K562 (cell line): ENCODE measurements around the gene PPP1R37. TPM values are rescaled to one million over a fixed set of nuclear protein-coding genes. Genes with fewer than 3 reads are reported as not detected.

Source experiments
- BRD9 ChIP-seq: fragments of 450-650 bp; IDR thresholded peaks from 2 replicates; pipeline ENCODE4 v1.6.1; 2018; ENCODE audit warnings: low read depth; ENCODE audit not compliant: partially characterized antibody
- CBFB ChIP-seq: sonication (generic); formaldehyde crosslinking; IDR thresholded peaks from 2 replicates; pipeline ENCODE4 v1.4.0; 2020; ENCODE audit warnings: mild to moderate bottlenecking, missing genetic modification reagents
- CBX3 ChIP-seq, 2 experiments: IDR thresholded peaks; 1 replicate in 1 of 2; 2 replicates in 1 of 2; pipeline ENCODE4 v1.6.1; 2012; ENCODE audit warnings: inconsistent platforms in 2 of 2, low read length in 2 of 2, borderline replicate concordance in 1 of 2, control low read depth in 1 of 2
- ELF2 ChIP-seq: fragments of 250-450 bp; sonication (Bioruptor Pico); IDR thresholded peaks from 2 replicates; pipeline ENCODE4 v1.5.0; 2021; ENCODE audit warnings: mild to moderate bottlenecking
- FOSL1 ChIP-seq: fragments of 200-800 bp; sonication (Bioruptor generic); conservative IDR thresholded peaks from 2 replicates; pipeline ENCODE4 v1.6.1; 2016; ENCODE audit warnings: missing genetic modification characterization, missing compliant biosample characterization
- FOXJ2 ChIP-seq: fragments of 200-800 bp; sonication (Bioruptor generic); IDR thresholded peaks from 2 replicates; pipeline ENCODE4 v1.6.1; 2016; ENCODE audit warnings: missing genetic modification characterization, missing compliant biosample characterization
- HDAC3 ChIP-seq: fragments of 450-650 bp; IDR thresholded peaks from 2 replicates; pipeline ENCODE4 v1.6.1; 2018; ENCODE audit warnings: borderline replicate concordance, mild to moderate bottlenecking, moderate library complexity; ENCODE audit not compliant: partially characterized antibody
- HNRNPH1 ChIP-seq: fragments of 200-400 bp; formaldehyde crosslinking; optimal IDR thresholded peaks from 2 replicates; pipeline ENCODE3; 2017; ENCODE audit warnings: low read depth, mild to moderate bottlenecking, low read length, moderate library complexity
- HOMEZ ChIP-seq: fragments of 250-450 bp; sonication (Bioruptor Pico); IDR thresholded peaks from 2 replicates; pipeline ENCODE4 v1.4.0; 2020; ENCODE audit warnings: mild to moderate bottlenecking, moderate library complexity
- NR0B1 ChIP-seq: fragments of 450-650 bp; IDR thresholded peaks from one replicate; pipeline ENCODE4 v1.6.1; 2018; ENCODE audit warnings: mild to moderate bottlenecking, moderate library complexity; ENCODE audit not compliant: partially characterized antibody
- POLR2G ChIP-seq: fragments of 200-400 bp; formaldehyde crosslinking; IDR thresholded peaks from 2 replicates; pipeline ENCODE4 v1.6.1; 2017; ENCODE audit warnings: low read depth, mild to moderate bottlenecking, antibody characterized with exemption, low read length, moderate library complexity
- RNF2 ChIP-seq: sonication (generic); IDR thresholded peaks from 2 replicates; pipeline ENCODE4 v1.6.1; 2016
- STAT6 ChIP-seq: sonication (generic); formaldehyde crosslinking; IDR thresholded peaks from 2 replicates; pipeline ENCODE4 v1.8.1; 2023; ENCODE audit warnings: mild to moderate bottlenecking, missing genetic modification reagents
- TARDBP ChIP-seq: fragments of 450-650 bp; IDR thresholded peaks from 2 replicates; pipeline ENCODE4 v1.6.1; 2016
- VEZF1 ChIP-seq: fragments of 200-800 bp; sonication (Bioruptor generic); IDR thresholded peaks from 2 replicates; pipeline ENCODE4 v1.6.1; 2017; ENCODE audit warnings: missing genetic modification characterization, missing compliant biosample characterization
- ZBTB17 ChIP-seq: fragments of 450-650 bp; formaldehyde crosslinking; IDR thresholded peaks from 2 replicates; pipeline ENCODE4 v1.4.0; 2020; ENCODE audit warnings: mild to moderate bottlenecking
- ZBTB49 ChIP-seq: sonication (generic); formaldehyde crosslinking; IDR thresholded peaks from 2 replicates; pipeline ENCODE4 v1.8.0; 2022; ENCODE audit warnings: missing genetic modification reagents, mild to moderate bottlenecking, borderline replicate concordance
- ZNF41 ChIP-seq: fragments of 250-450 bp; sonication (Bioruptor Pico); conservative IDR thresholded peaks from 2 replicates; pipeline ENCODE4 v1.4.0; 2020; ENCODE audit warnings: mild to moderate bottlenecking
- ZNF75A ChIP-seq: fragments of 450-650 bp; formaldehyde crosslinking; IDR thresholded peaks from 2 replicates; pipeline ENCODE4 v1.4.0; 2020; ENCODE audit warnings: mild to moderate bottlenecking
- polyA plus RNA-seq, 8 experiments: library from polyadenylated mRNA; depleted of rRNA in 4 of 8; stranded (reverse) in 5 of 8; unstranded in 3 of 8; fragments of >200 nt; fragmentation: Nextera tagmentation in 2 of 8; fragmentation: Illumina TruSeq in 1 of 8; extraction: Ambion mirVana in 2 of 8; extraction: Trizol in 1 of 8; gene quantifications; 2 replicates each; pipeline versions ENCODE4 v1.2.1 to v1.2.3, GENCODE V29; 2011 to 2014; ENCODE audit warnings: inconsistent platforms in 1 of 8, missing spikeins in 1 of 8
- total RNA-seq, 7 experiments: library from RNA; depleted of rRNA in 6 of 7; stranded (reverse); fragments of >200 nt in 6 of 7; fragmentation: Illumina TruSeq in 2 of 7; extraction: Trizol in 2 of 7; gene quantifications; 2 replicates each; pipeline versions ENCODE4 v1.2.1 to v1.2.3, GENCODE V29; 2011 to 2021; ENCODE audit warnings: low replicate concordance in 1 of 7

PPP1R37 gene
- total and polyA plus RNA-seq, 9 of the 15 experiments (the other 6 are each of a cell fraction or from before 2014, with no cell fraction given) = 0.04 to 20.3 (median 7.3) TPM

GRCh38 chr19:45153339-45154063 is 60.5 kb downstream of the PPP1R37 start (continued):
- TF ChIP-seq ZBTB49 (CRISPR knock-in tag) = no peak
- TF ChIP-seq STAT6 (CRISPR knock-in tag) = no peak
- no peak for TF ChIP-seq HDAC3
- 0 out of 2 replicates have a peak, but pooled peaks have one; percentile 32 for TF ChIP-seq RNF2
- TF ChIP-seq HOMEZ (CRISPR knock-in tag) = no peak
- no peak for TF ChIP-seq HNRNPH1
- peak in 1 of 2 experiments; percentile 63; a peak in 1 of 3 replicates for TF ChIP-seq CBX3 (IDR thresholded peaks at IDR 0.05; ENCODE audit: borderline replicate concordance in 1 of 2, low read length in 2 of 2)
- TF ChIP-seq ZNF41 = no peak
- no peak for TF ChIP-seq NR0B1
- TF ChIP-seq POLR2G = peak; percentile 61
- no peak for TF ChIP-seq BRD9
- no peak for TF ChIP-seq ELF2 (CRISPR knock-in tag)
- TF ChIP-seq VEZF1 = no peak
- TF ChIP-seq FOSL1 (tag) = no peak
- no peak for TF ChIP-seq FOXJ2
- TF ChIP-seq CBFB = no peak
- no peak for TF ChIP-seq ZNF75A (CRISPR knock-in tag)
- no peak for TF ChIP-seq ZBTB17 (CRISPR knock-in tag)
- no peak for TF ChIP-seq TARDBP
